Loucy (cell line): Measurements from ENCODE around the gene RNF32.

Experiments
- EZH2phosphoT487 ChIP-seq: fragments of 200-600 bp; IDR thresholded peaks from 2 replicates; pipeline ENCODE4 v1.6.1; 2018; ENCODE audit warnings: antibody characterized with exemption, mild to moderate bottlenecking, moderate library complexity, borderline replicate concordance
- TF ChIP-seq, protein P1 (sequence below): fragments of 200-600 bp; sonication (generic); conservative IDR thresholded peaks from 2 replicates; pipeline ENCODE4 v1.5.1; 2014; ENCODE audit warnings: mild to moderate bottlenecking, antibody characterized with exemption, low read length

GRCh38 chr7:156691764-156692163 lies 51.2 kb downstream of the RNF32 start:
- TF ChIP-seq, protein P1, sequence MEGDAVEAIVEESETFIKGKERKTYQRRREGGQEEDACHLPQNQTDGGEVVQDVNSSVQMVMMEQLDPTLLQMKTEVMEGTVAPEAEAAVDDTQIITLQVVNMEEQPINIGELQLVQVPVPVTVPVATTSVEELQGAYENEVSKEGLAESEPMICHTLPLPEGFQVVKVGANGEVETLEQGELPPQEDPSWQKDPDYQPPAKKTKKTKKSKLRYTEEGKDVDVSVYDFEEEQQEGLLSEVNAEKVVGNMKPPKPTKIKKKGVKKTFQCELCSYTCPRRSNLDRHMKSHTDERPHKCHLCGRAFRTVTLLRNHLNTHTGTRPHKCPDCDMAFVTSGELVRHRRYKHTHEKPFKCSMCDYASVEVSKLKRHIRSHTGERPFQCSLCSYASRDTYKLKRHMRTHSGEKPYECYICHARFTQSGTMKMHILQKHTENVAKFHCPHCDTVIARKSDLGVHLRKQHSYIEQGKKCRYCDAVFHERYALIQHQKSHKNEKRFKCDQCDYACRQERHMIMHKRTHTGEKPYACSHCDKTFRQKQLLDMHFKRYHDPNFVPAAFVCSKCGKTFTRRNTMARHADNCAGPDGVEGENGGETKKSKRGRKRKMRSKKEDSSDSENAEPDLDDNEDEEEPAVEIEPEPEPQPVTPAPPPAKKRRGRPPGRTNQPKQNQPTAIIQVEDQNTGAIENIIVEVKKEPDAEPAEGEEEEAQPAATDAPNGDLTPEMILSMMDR: no peak
- TF ChIP-seq EZH2phosphoT487: no peak
